SK-N-SH treated with all-trans-retinoic acid at 6 μM for 48 hours (cell line): ENCODE results near the gene CMKLR1.

Experiments used
- ATAC-seq: fragments of 200-7000 bp; cut with Tn5 transposase; 3 replicates; pipeline ENCODE4 v1.9.1; 2020; ENCODE audit warnings: mild to moderate bottlenecking, moderate library complexity
- ARNTL ChIP-seq: fragments of 450-650 bp; formaldehyde crosslinking; IDR thresholded peaks from 2 replicates; pipeline ENCODE4 v1.5.0; 2020; ENCODE audit warnings: low read depth, mild to moderate bottlenecking, moderate library complexity, borderline replicate concordance
- CSDC2 ChIP-seq: fragments of 250-450 bp; sonication (Bioruptor Pico); IDR thresholded peaks from 2 replicates; pipeline ENCODE4 v1.5.0; 2020; ENCODE audit warnings: mild to moderate bottlenecking, moderate library complexity
- ISL1 ChIP-seq: fragments of 250-450 bp; sonication (Bioruptor Pico); IDR thresholded peaks from 2 replicates; pipeline ENCODE4 v2.1.2; 2022; ENCODE audit warnings: mild to moderate bottlenecking, moderate library complexity
- OSR1 ChIP-seq: fragments of 250-450 bp; sonication (Bioruptor Pico); IDR thresholded peaks from 2 replicates; pipeline ENCODE4 v1.8.0; 2022; ENCODE audit warnings: moderate library complexity, mild to moderate bottlenecking, inconsistent platforms
- PPARA ChIP-seq: fragments of 250-450 bp; sonication (Bioruptor Pico); IDR thresholded peaks from 2 replicates; pipeline ENCODE4 v1.5.0; 2020; ENCODE audit warnings: mild to moderate bottlenecking, borderline replicate concordance
- SNAI2 ChIP-seq: fragments of 250-450 bp; sonication (Bioruptor Pico); IDR thresholded peaks from 2 replicates; pipeline ENCODE4 v1.5.0; 2020; ENCODE audit warnings: mild to moderate bottlenecking, moderate library complexity
- TCF4 ChIP-seq: fragments of 250-450 bp; sonication (Bioruptor Pico); IDR thresholded peaks from 2 replicates; pipeline ENCODE4 v1.8.0; 2021; ENCODE audit warnings: mild to moderate bottlenecking, moderate library complexity, borderline replicate concordance
- ZFP30 ChIP-seq: fragments of 450-650 bp; formaldehyde crosslinking; IDR thresholded peaks from 2 replicates; pipeline ENCODE4 v1.5.0; 2022; ENCODE audit warnings: mild to moderate bottlenecking, moderate library complexity
- ZNF70 ChIP-seq: fragments of 450-650 bp; formaldehyde crosslinking; IDR thresholded peaks from 2 replicates; pipeline ENCODE4 v1.5.0; 2020; ENCODE audit warnings: mild to moderate bottlenecking, moderate library complexity
- TF ChIP-seq, protein P1 (sequence below): fragments of 250-450 bp; sonication (Bioruptor Pico); IDR thresholded peaks from 2 replicates; pipeline ENCODE4 v1.8.0; 2020; ENCODE audit warnings: mild to moderate bottlenecking, moderate library complexity, borderline replicate concordance
- TF ChIP-seq, protein P2 (sequence below): fragments of 250-450 bp; sonication (Bioruptor Pico); IDR thresholded peaks from 2 replicates; pipeline ENCODE4 v1.5.1; 2021; ENCODE audit warnings: mild to moderate bottlenecking, moderate library complexity
- TF ChIP-seq, protein P3 (sequence below): fragments of 250-450 bp; sonication (Bioruptor Pico); IDR thresholded peaks from 2 replicates; pipeline ENCODE4 v1.5.0; 2020; ENCODE audit warnings: mild to moderate bottlenecking, moderate library complexity
- TF ChIP-seq, protein P4 (sequence below): fragments of 250-450 bp; sonication (Bioruptor Pico); IDR thresholded peaks from 2 replicates; pipeline ENCODE4 v1.5.1; 2020; ENCODE audit warnings: low read depth, mild to moderate bottlenecking, moderate library complexity
- TF ChIP-seq, protein P5 (sequence below): fragments of 250-450 bp; sonication (Bioruptor Pico); IDR thresholded peaks from 2 replicates; pipeline ENCODE4 v1.8.0; 2021; ENCODE audit warnings: low read depth, mild to moderate bottlenecking, moderate library complexity, borderline replicate concordance

The CMKLR1 gene

DNA sequence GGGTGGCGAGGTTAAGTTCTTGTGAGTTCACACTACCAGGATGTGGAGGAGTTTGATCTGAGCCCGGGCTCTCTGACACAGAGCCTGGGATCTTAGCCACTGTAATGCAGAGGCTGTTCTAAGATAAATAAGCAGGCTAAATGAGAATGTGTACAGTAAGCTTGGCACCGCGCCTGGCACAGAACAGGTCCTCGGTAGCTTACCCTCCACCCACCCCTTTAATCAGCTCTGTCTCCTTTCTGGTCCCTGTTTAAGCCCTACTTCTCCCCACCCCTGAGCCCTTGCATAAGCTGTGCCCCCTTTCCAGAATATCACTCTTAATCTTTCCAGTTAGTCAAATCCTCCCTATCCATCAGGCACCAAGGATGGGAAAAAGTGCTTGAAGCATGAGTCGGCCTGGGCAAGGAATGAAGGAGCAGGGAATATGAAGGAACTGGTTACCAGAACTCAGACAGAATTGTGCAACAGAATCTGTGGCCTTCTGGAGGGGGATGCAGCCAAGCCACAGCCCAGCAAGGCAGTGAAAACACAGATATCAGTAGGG, 32.8 kb upstream of the CMKLR1 start (continued):
- TF ChIP-seq, protein P1, sequence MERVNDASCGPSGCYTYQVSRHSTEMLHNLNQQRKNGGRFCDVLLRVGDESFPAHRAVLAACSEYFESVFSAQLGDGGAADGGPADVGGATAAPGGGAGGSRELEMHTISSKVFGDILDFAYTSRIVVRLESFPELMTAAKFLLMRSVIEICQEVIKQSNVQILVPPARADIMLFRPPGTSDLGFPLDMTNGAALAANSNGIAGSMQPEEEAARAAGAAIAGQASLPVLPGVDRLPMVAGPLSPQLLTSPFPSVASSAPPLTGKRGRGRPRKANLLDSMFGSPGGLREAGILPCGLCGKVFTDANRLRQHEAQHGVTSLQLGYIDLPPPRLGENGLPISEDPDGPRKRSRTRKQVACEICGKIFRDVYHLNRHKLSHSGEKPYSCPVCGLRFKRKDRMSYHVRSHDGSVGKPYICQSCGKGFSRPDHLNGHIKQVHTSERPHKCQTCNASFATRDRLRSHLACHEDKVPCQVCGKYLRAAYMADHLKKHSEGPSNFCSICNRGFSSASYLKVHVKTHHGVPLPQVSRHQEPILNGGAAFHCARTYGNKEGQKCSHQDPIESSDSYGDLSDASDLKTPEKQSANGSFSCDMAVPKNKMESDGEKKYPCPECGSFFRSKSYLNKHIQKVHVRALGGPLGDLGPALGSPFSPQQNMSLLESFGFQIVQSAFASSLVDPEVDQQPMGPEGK (CRISPR knock-in tag), result no peak
- TF ChIP-seq, all 23 proteins: peak for 0

DNA sequence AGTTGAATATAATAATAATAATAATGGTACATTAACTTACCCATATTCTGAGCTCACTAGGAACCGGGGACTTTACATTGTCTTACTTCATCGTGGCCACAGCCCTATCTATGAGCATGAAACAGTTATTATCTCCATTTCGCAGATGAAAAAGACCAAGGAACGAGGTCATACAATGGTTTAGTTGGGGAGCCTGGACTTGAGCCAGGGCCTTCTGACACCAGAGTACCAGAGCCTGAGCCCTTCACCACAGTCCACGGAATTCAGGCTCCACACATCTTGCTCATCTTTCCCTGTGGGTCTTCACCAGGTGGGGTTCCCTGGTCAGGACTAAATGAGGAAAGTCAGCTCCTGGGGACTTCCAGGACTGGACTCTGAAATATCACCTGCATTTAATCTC, 31.3 kb upstream of the CMKLR1 start:
- TF ChIP-seq ISL1 (CRISPR knock-in tag), result no peak
- TF ChIP-seq TCF4 (CRISPR knock-in tag), result no peak
- TF ChIP-seq ARNTL (CRISPR knock-in tag), result no peak
- TF ChIP-seq, protein P1 (CRISPR knock-in tag), result no peak
- ATAC-seq, result no peak

DNA sequence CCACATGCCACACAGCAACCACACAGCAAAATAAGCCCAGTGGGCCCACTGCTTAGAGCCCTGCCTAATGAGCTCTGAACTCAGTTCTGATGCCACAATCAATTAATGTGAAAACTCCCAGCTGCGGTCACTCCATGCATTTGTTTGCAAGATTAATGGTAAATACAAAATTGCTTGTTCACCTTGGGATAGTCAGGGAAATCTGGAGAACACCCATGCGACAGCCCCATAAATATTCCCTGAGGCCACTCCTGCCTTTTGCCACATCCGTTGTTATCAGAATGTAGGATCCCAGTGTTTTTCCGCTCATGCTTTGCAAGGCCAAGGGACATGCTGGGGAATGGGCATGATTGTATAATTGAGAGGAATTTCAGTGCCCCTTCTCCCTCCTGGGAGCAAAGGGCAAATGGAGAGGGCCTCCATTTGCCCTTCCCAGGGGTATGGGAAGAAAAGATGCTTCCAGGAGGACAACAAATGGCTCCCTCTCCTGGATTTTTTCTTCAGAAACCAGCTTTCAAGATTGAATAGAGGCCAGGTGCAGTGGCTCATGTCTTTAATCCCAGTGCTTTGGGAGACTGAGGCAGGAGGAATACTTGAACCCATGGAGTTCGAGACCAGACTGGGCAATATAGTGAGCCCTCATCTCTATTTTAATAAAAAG, 30.8 kb upstream of the CMKLR1 start:
- peak; percentile 66; the same call in 1 of the 2 replicates for TF ChIP-seq TCF4 (CRISPR knock-in tag)
- TF ChIP-seq, protein P2, sequence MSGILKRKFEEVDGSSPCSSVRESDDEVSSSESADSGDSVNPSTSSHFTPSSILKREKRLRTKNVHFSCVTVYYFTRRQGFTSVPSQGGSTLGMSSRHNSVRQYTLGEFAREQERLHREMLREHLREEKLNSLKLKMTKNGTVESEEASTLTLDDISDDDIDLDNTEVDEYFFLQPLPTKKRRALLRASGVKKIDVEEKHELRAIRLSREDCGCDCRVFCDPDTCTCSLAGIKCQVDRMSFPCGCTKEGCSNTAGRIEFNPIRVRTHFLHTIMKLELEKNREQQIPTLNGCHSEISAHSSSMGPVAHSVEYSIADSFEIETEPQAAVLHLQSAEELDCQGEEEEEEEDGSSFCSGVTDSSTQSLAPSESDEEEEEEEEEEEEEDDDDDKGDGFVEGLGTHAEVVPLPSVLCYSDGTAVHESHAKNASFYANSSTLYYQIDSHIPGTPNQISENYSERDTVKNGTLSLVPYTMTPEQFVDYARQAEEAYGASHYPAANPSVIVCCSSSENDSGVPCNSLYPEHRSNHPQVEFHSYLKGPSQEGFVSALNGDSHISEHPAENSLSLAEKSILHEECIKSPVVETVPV (CRISPR knock-in tag), result 0 out of 2 replicates have a peak, but pooled peaks have one; percentile 18
- TF ChIP-seq, protein P3, sequence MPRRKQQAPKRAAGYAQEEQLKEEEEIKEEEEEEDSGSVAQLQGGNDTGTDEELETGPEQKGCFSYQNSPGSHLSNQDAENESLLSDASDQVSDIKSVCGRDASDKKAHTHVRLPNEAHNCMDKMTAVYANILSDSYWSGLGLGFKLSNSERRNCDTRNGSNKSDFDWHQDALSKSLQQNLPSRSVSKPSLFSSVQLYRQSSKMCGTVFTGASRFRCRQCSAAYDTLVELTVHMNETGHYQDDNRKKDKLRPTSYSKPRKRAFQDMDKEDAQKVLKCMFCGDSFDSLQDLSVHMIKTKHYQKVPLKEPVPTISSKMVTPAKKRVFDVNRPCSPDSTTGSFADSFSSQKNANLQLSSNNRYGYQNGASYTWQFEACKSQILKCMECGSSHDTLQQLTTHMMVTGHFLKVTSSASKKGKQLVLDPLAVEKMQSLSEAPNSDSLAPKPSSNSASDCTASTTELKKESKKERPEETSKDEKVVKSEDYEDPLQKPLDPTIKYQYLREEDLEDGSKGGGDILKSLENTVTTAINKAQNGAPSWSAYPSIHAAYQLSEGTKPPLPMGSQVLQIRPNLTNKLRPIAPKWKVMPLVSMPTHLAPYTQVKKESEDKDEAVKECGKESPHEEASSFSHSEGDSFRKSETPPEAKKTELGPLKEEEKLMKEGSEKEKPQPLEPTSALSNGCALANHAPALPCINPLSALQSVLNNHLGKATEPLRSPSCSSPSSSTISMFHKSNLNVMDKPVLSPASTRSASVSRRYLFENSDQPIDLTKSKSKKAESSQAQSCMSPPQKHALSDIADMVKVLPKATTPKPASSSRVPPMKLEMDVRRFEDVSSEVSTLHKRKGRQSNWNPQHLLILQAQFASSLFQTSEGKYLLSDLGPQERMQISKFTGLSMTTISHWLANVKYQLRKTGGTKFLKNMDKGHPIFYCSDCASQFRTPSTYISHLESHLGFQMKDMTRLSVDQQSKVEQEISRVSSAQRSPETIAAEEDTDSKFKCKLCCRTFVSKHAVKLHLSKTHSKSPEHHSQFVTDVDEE (CRISPR knock-in tag), result peak; percentile 79; the same call in 1 of the 2 replicates
- no peak for TF ChIP-seq CSDC2
- no peak for TF ChIP-seq OSR1 (CRISPR knock-in tag)
- no peak for ATAC-seq

DNA sequence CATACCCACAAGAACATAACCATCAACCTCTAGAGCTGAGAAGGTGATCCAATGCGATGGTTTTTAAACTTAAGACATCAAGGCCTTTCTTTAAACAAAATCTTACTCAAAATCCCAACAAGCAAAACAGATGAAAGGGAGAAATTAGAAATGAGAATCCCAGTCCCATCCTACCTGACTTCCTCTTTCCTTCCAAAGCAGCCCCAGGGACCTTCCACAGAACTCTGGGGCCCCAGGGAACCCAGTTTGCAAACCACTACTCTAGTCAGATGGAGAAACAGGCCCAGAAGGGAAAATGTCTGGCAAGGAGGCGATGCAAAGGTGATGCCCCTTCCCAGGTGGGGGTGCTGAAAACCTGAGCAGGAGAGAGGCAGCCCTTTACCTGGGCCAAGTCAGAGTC, 29.0 kb upstream of the CMKLR1 start:
- no peak for ATAC-seq
- TF ChIP-seq PPARA (CRISPR knock-in tag) (no peak), ZNF70 (CRISPR knock-in tag) (no peak), OSR1 (CRISPR knock-in tag) (no peak), ARNTL (CRISPR knock-in tag) (no peak), SNAI2 (CRISPR knock-in tag) (no peak), ISL1 (CRISPR knock-in tag) (no peak), ZFP30 (CRISPR knock-in tag) (no peak)
- TF ChIP-seq, protein P1 (CRISPR knock-in tag), result no peak
- TF ChIP-seq, protein P3 (CRISPR knock-in tag), result no peak
- TF ChIP-seq, protein P4, sequence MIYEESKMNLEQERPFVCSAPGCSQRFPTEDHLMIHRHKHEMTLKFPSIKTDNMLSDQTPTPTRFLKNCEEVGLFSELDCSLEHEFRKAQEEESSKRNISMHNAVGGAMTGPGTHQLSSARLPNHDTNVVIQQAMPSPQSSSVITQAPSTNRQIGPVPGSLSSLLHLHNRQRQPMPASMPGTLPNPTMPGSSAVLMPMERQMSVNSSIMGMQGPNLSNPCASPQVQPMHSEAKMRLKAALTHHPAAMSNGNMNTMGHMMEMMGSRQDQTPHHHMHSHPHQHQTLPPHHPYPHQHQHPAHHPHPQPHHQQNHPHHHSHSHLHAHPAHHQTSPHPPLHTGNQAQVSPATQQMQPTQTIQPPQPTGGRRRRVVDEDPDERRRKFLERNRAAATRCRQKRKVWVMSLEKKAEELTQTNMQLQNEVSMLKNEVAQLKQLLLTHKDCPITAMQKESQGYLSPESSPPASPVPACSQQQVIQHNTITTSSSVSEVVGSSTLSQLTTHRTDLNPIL (CRISPR knock-in tag), result no peak
- TF ChIP-seq, protein P5, sequence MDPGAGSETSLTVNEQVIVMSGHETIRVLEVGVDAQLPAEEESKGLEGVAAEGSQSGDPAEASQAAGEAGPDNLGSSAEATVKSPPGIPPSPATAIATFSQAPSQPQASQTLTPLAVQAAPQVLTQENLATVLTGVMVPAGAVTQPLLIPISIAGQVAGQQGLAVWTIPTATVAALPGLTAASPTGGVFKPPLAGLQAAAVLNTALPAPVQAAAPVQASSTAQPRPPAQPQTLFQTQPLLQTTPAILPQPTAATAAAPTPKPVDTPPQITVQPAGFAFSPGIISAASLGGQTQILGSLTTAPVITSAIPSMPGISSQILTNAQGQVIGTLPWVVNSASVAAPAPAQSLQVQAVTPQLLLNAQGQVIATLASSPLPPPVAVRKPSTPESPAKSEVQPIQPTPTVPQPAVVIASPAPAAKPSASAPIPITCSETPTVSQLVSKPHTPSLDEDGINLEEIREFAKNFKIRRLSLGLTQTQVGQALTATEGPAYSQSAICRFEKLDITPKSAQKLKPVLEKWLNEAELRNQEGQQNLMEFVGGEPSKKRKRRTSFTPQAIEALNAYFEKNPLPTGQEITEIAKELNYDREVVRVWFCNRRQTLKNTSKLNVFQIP (CRISPR knock-in tag), result no peak
- TF ChIP-seq, protein P2 (CRISPR knock-in tag), result no peak
